Heart left ventricle (tissue), 16 donors: Measurements from ENCODE around the gene BCKDHA. TPM values are rescaled to one million over a fixed set of nuclear protein-coding genes. Genes with fewer than 3 reads are reported as not detected.

ENCODE experiments used
- ATAC-seq, 4 donors: fragments of 200-7000 bp; cut with Tn5 transposase; one replicate each; pipeline ENCODE4 v1.9.1; 2020 to 2022; ENCODE audit warnings: moderate library complexity in 4 of 4, mild to moderate bottlenecking in 3 of 4, moderate number of reproducible peaks in 1 of 4
- DNase-seq, 5 donors: peaks; one replicate each; pipeline ENCODE4 v3.0.0-alpha.2; 2020
- H3K27ac ChIP-seq, 12 donors: fragments of 200-600 bp; sonication (generic) in 4 of 12; one replicate each; pipeline versions ENCODE4 v1.5.0 to v1.8.0; 2016 to 2022; ENCODE audit warnings: mild to moderate bottlenecking in 2 of 12
- H3K27me3 ChIP-seq, 9 donors: fragments of 200-600 bp; sonication (generic) in 2 of 9; one replicate each; pipeline versions ENCODE4 v1.5.1 to v1.8.0; 2016 to 2022; ENCODE audit warnings: mild to moderate bottlenecking in 3 of 9
- H3K36me3 ChIP-seq, 9 donors: fragments of 200-600 bp; sonication (generic) in 2 of 9; one replicate each; pipeline versions ENCODE4 v1.5.0 to v1.8.0; 2018 to 2022; ENCODE audit warnings: mild to moderate bottlenecking in 2 of 9
- H3K4me1 ChIP-seq, 12 donors: fragments of 200-600 bp; sonication (generic) in 4 of 12; one replicate each; pipeline versions ENCODE4 v1.5.0 to v1.8.0; 2016 to 2022; ENCODE audit warnings: mild to moderate bottlenecking in 3 of 12
- H3K4me3 ChIP-seq, 12 donors: fragments of 200-600 bp; sonication (generic) in 4 of 12; one replicate each; pipeline versions ENCODE4 v1.5.0 to v1.8.0; 2017 to 2022; ENCODE audit warnings: mild to moderate bottlenecking in 9 of 12, moderate library complexity in 4 of 12
- H3K9me3 ChIP-seq, 12 donors: fragments of 200-600 bp; sonication (generic) in 4 of 12; one replicate each; pipeline versions ENCODE4 v1.5.0 to v1.8.0; 2016 to 2022; ENCODE audit warnings: mild to moderate bottlenecking in 1 of 12
- POLR2A ChIP-seq, 2 donors: fragments of 450-650 bp; IDR thresholded peaks; one replicate each; pipeline ENCODE4 v1.6.1; 2017; ENCODE audit warnings: antibody characterized with exemption in 2 of 2, mild to moderate bottlenecking in 2 of 2, moderate library complexity in 2 of 2
- WGBS, 4 donors: extraction: QIAGEN DNeasy Blood & Tissue Kit in 2 of 4; methylation state at CpG; one replicate each; pipeline versions ENCODE4 v1.1.5 to v1.1.7; 2013 to 2018; 5-methylcytosine and 5-hydroxymethylcytosine counted together
- intact Hi-C, 10 donors: fragments of 100-400 bp; cut with DNase I; formaldehyde crosslinking; loops; one replicate each; pipeline versions ENCODE4 v1.11.1 to v1.14.2; 2022
- polyA plus RNA-seq, 2 donors: library from polyadenylated mRNA; stranded (reverse); fragments of 200-250 nt; gene quantifications; one replicate each; pipeline ENCODE4 v1.2.3, GENCODE V29; 2013
- total RNA-seq, 9 donors: library from RNA; depleted of rRNA in 2 of 9; stranded (reverse); fragments of >200 nt in 2 of 9; fragmentation: NEBNext Ultra II Directional in 3 of 9; extraction: Animal tissue kit (Norgen Biotek cat#: 25700) in 3 of 9; gene quantifications; one replicate each; pipeline versions ENCODE4 v1.1.0 to v1.2.4, GENCODE V29; 2016 to 2023
- TF ChIP-seq, protein P1 (sequence below), 12 donors: fragments of 200-600 bp; sonication (generic) in 4 of 12; IDR thresholded peaks; one replicate each; pipeline versions ENCODE4 v1.5.0 to v1.8.0; 2018 to 2022; ENCODE audit warnings: antibody characterized with exemption in 12 of 12, mild to moderate bottlenecking in 5 of 12
- donor health status: ischemic (EF 13 %, LVEDD 7.1; RV severe dilation, severe dysfunction).
- donor health status: healthy with polysubstance abuse.
- donor health status: DM: no; HTN: yes; CAD: no.
- donor health status: DM: no; HTN: no; CAD: no.
- donor health status: ischemic (EF 25% LVEDD 6.9; RV normal size, moderate dysfunction).
- donor health status: ischemic (EF 25% LVEDD 5.7; RV mildly dilated, moderate dysfunction).
- donor health status: healthy.
- donor health status: DM: yes; HTN: yes; CAD: no.
- donor health status: ischemic (EF 35%, LVEDD 5.7; RV mildly dilated, moderate dysfunction).
- donor health status: nonischemic (EF 11% LVEDD 7.7; RV severe dilation, severe dysfunction).
- donor health status: DM: yes; HTN: yes; CAD: no.
- donor health status: PGD.
- donor health status: ischemic (EF 29% LVEDD 5.4; RV normal size, mild dysfunction).
- donor health status: nonischemic (EF 23%, LVEDD 6.1; RV moderate dilation, normal function).

The BCKDHA gene
- total and polyA plus RNA-seq, 11 donors, result 32.0 to 149 (median 39.2) TPM

DNA sequence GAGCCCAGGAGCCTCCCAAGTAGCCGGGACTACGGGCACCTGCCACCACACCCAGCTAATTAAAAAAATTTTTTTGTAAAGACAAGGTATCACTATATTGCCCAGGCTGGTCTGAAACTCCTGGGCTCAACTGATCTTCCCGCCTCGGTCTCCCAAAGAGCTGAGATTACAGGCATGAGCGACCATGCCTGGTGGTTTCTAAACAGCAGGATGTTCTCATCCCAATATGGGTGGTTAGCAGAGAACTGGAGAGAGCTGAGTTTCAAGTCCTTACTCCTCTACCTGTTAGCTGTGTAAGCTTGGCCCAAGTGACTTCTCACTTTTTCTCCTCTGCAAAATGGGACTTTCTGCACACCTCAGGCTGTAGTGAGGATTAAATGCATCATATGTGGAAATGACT lies 13.3 kb upstream of the BCKDHA start:
- WGBS, 4 donors, result 92 to 95% (median 93%) methylated on average over 3 to 5 of the region's 5 CpGs
- Histone ChIP-seq H3K9me3 (no peaks in the 10 kb centered on the region), H3K36me3 (peaks cover 0 to 39% (median 16%) of the 10 kb centered on the region in 9 donors), H3K27ac (no peak overlapping the region), H3K4me3 (no peak overlapping the region), H3K4me1 (peaks cover 0 to 11% (median 0%) of the 10 kb centered on the region in 12 donors), H3K27me3 (no peaks in the 10 kb centered on the region)
- intact Hi-C loops, result no loop called here
- no peak for DNase-seq
- no peak for TF ChIP-seq POLR2A (IDR thresholded peaks at IDR 0.05)
- TF ChIP-seq, protein P1, sequence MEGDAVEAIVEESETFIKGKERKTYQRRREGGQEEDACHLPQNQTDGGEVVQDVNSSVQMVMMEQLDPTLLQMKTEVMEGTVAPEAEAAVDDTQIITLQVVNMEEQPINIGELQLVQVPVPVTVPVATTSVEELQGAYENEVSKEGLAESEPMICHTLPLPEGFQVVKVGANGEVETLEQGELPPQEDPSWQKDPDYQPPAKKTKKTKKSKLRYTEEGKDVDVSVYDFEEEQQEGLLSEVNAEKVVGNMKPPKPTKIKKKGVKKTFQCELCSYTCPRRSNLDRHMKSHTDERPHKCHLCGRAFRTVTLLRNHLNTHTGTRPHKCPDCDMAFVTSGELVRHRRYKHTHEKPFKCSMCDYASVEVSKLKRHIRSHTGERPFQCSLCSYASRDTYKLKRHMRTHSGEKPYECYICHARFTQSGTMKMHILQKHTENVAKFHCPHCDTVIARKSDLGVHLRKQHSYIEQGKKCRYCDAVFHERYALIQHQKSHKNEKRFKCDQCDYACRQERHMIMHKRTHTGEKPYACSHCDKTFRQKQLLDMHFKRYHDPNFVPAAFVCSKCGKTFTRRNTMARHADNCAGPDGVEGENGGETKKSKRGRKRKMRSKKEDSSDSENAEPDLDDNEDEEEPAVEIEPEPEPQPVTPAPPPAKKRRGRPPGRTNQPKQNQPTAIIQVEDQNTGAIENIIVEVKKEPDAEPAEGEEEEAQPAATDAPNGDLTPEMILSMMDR (IDR thresholded peaks at IDR 0.05), result no peak
- no peak for ATAC-seq

GRCh38 chr19:41386442-41386841 lies 11.2 kb upstream of the BCKDHA start:
- Histone ChIP-seq H3K27me3 (no peaks in the 10 kb centered on the region), H3K27ac (no peak overlapping the region), H3K36me3 (peaks cover 0 to 60% (median 33%) of the 10 kb centered on the region in 9 donors), H3K9me3 (no peaks in the 10 kb centered on the region), H3K4me3 (no peak overlapping the region), H3K4me1 (no peaks in the 10 kb centered on the region)
- whole genome bisulfite sequencing, 4 donors, result 81 to 89% (median 86%) methylated on average over 13 of the region's 13 CpGs
- ATAC-seq (peak in 2 of 4 donors; percentile 11 to 66), DNase-seq (peak in 1 of 5 donors; percentile 42)
- no peak for TF ChIP-seq POLR2A (IDR thresholded peaks at IDR 0.05)
- TF ChIP-seq, protein P1 (IDR thresholded peaks at IDR 0.05), result no peak
- intact Hi-C loops, result no loop called here

- TF ChIP-seq POLR2A (IDR thresholded peaks at IDR 0.05), result no peak
- TF ChIP-seq, protein P1 (IDR thresholded peaks at IDR 0.05), result no peak
- ATAC-seq, result no peak
- 86 to 92% (median 88%) methylated on average over 11 of the region's 11 CpGs for WGBS, 4 donors
- H3K27me3 ChIP-seq, result no peaks in the 10 kb centered on the region
- H3K4me1 ChIP-seq, result peaks cover 0 to 14% (median 5%) of the 10 kb centered on the region in 12 donors
- no peak for DNase-seq
- no peaks in the 10 kb centered on the region for H3K9me3 ChIP-seq
- H3K4me3 ChIP-seq, result no peak overlapping the region
- peaks cover 0 to 52% (median 35%) of the 10 kb centered on the region in 9 donors for H3K36me3 ChIP-seq
- no peak overlapping the region for H3K27ac ChIP-seq
- intact Hi-C loops, result no loop called here
Measured at GRCh38 chr19:41391618-41392017, 6.0 kb upstream of the BCKDHA start.

DNA sequence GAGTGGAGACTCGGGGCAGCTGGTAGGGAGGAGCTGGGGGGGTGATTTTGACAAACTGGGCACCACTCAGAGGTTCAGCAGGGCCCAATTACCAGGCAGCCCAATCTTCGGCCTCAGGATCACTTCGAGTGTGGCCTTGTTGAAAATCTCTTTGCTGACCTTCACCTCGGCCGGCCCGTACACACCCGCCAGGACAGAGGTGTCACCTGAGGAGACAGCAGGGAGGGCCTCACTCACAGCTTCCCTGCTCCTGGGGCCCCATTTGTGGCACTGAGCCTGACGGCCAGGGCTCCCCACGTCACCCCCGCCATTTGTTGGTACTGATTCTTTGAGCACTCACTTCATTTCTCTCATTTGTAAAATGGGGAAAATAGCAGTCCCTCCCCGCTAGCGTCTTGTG lies 4.8 kb upstream of the BCKDHA start:
- H3K9me3 ChIP-seq, result no peaks in the 10 kb centered on the region
- no peak overlapping the region for H3K4me3 ChIP-seq
- H3K4me1 ChIP-seq, result peaks cover 0 to 15% (median 9%) of the 10 kb centered on the region in 12 donors
- intact Hi-C loops, result no loop called here
- TF ChIP-seq POLR2A (IDR thresholded peaks at IDR 0.05), result no peak
- TF ChIP-seq, protein P1 (IDR thresholded peaks at IDR 0.05), result no peak
- DNase-seq (no peak), ATAC-seq (no peak)
- H3K27me3 ChIP-seq, result no peaks in the 10 kb centered on the region
- 63 to 67% (median 66%) methylated on average over 12 of the region's 12 CpGs for WGBS, 4 donors
- H3K27ac ChIP-seq, result peak overlapping the region in 1 of 12 donors; percentile 20
- peaks cover 0 to 47% (median 32%) of the 10 kb centered on the region in 9 donors for H3K36me3 ChIP-seq
